Tibial artery (tissue), 4 donors: ENCODE measurements around the gene ZNHIT2.

Experiments used
- DNase-seq, 2 donors: peaks; one replicate each; pipeline ENCODE4 v3.0.0-alpha.2; 2019
- H3K27ac ChIP-seq, 2 donors: fragments of 200-600 bp; sonication (generic) in 1 of 2; 1 replicate in 1 of 2; 2 replicates in 1 of 2; pipeline ENCODE4 v1.5.1; 2018 to 2019; ENCODE audit warnings: mild to moderate bottlenecking in 1 of 2
- H3K27me3 ChIP-seq, 2 donors: fragments of 200-600 bp; sonication (generic) in 1 of 2; one replicate each; pipeline versions ENCODE4 v1.5.1 to v1.6.0; 2016 to 2019
- H3K36me3 ChIP-seq, 3 donors: fragments of 200-600 bp; sonication (generic) in 2 of 3; one replicate each; pipeline ENCODE4 v1.5.1; 2016 to 2019; ENCODE audit warnings: mild to moderate bottlenecking in 2 of 3
- H3K4me1 ChIP-seq, 4 donors: fragments of 200-600 bp; sonication (generic) in 2 of 4; 1 replicate in 3 of 4; 2 replicates in 1 of 4; pipeline ENCODE4 v1.5.1; 2016 to 2019
- H3K4me3 ChIP-seq, 2 donors: fragments of 200-600 bp; sonication (generic) in 1 of 2; 1 replicate in 1 of 2; 2 replicates in 1 of 2; pipeline ENCODE4 v1.5.1; 2018 to 2019; ENCODE audit warnings: mild to moderate bottlenecking in 2 of 2
- H3K9me3 ChIP-seq, 3 donors: fragments of 200-600 bp; sonication (generic) in 1 of 3; one replicate each; pipeline ENCODE4 v1.5.1; 2016 to 2019
- intact Hi-C: fragments of 100-400 bp; cut with DNase I; formaldehyde crosslinking; loops from one replicate; pipeline ENCODE4 v1.15.0; 2023; ENCODE audit warnings: low total_unique reads
- TF ChIP-seq, protein P1 (sequence below), 2 experiments: fragments of 200-600 bp in 1 of 2; fragments of 450-650 bp in 1 of 2; IDR thresholded peaks; one replicate each; pipeline ENCODE4 v1.5.1; 2017 to 2019; ENCODE audit warnings: antibody characterized with exemption in 2 of 2, mild to moderate bottlenecking in 1 of 2, moderate library complexity in 1 of 2

Gene ZNHIT2

DNA sequence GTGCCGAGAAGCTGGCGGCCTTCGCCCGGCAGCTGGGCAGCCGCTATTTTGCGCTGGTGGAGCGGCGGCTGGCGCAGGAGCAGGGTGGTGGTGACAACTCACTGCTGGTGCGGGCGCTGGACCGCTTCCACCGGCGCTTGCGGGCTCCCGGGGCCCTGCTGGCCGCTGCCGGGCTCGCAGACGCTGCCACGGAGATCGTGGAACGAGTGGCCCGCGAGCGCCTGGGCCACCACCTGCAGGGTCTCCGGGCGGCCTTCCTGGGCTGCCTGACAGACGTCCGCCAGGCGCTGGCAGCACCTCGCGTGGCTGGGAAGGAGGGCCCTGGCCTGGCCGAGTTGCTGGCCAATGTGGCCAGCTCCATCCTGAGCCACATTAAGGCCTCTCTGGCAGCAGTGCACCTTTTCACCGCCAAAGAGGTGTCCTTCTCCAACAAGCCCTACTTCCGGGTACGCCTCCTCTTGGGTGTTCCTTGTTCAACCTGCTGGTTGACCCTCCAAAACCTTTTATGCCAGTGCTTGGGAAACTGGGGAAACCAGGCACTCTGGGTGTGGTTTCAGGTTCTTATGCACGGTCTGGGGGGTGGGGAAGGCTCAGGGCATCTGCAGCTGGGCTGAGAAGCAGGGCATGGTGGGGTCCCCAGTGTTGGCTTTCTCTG, 8.9 kb downstream of the ZNHIT2 start:
- no peaks in the 10 kb centered on the region for H3K9me3 ChIP-seq
- DNase-seq = no peak
- peaks cover 10 to 39% (median 32%) of the 10 kb centered on the region in 4 donors for H3K4me1 ChIP-seq
- TF ChIP-seq, protein P1, sequence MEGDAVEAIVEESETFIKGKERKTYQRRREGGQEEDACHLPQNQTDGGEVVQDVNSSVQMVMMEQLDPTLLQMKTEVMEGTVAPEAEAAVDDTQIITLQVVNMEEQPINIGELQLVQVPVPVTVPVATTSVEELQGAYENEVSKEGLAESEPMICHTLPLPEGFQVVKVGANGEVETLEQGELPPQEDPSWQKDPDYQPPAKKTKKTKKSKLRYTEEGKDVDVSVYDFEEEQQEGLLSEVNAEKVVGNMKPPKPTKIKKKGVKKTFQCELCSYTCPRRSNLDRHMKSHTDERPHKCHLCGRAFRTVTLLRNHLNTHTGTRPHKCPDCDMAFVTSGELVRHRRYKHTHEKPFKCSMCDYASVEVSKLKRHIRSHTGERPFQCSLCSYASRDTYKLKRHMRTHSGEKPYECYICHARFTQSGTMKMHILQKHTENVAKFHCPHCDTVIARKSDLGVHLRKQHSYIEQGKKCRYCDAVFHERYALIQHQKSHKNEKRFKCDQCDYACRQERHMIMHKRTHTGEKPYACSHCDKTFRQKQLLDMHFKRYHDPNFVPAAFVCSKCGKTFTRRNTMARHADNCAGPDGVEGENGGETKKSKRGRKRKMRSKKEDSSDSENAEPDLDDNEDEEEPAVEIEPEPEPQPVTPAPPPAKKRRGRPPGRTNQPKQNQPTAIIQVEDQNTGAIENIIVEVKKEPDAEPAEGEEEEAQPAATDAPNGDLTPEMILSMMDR (IDR thresholded peaks at IDR 0.05) = no peak
- no peak overlapping the region for H3K4me3 ChIP-seq
- no peak overlapping the region for H3K27ac ChIP-seq
- peaks cover 18 to 40% (median 31%) of the 10 kb centered on the region in 3 donors for H3K36me3 ChIP-seq
- H3K27me3 ChIP-seq = no peaks in the 10 kb centered on the region
- intact Hi-C loops = no loop called here

DNA sequence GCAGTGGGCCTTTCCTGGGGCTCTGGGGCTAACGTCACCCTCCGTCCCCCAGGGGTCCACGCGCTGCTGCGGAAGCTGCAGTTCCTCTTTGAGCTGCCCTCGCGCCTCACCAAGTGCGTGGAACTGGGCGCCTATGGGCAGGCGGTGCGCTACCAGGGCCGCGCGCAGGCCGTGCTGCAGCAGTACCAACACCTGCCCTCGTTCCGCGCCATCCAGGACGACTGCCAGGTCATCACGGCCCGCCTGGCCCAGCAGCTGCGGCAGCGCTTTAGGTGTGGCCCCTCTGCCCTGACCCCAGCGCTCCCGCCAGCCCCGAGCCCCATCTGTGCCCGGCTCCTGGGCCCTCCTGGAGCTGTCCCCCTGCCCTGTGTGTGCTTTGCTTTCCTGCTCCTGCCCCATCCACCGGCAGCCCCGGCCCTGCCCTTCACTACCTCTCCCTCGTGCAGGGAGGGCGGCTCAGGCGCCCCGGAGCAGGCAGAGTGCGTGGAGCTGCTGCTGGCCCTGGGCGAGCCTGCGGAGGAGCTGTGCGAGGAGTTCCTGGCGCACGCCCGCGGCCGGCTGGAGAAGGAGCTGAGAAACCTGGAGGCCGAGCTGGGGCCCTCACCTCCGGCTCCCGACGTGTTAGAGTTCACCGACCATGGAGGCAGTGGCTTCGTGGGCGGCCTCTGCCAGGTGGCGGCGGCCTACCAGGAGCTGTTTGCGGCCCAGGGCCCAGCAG, 9.6 kb downstream of the ZNHIT2 start:
- Histone ChIP-seq H3K27ac (no peak overlapping the region), H3K4me3 (no peak overlapping the region), H3K4me1 (peaks cover 10 to 36% (median 27%) of the 10 kb centered on the region in 4 donors), H3K27me3 (no peaks in the 10 kb centered on the region), H3K9me3 (no peaks in the 10 kb centered on the region), H3K36me3 (peaks cover 18 to 40% (median 31%) of the 10 kb centered on the region in 3 donors)
- TF ChIP-seq, protein P1 (IDR thresholded peaks at IDR 0.05) = no peak
- DNase-seq = no peak
- intact Hi-C loops = no loop called here

DNA sequence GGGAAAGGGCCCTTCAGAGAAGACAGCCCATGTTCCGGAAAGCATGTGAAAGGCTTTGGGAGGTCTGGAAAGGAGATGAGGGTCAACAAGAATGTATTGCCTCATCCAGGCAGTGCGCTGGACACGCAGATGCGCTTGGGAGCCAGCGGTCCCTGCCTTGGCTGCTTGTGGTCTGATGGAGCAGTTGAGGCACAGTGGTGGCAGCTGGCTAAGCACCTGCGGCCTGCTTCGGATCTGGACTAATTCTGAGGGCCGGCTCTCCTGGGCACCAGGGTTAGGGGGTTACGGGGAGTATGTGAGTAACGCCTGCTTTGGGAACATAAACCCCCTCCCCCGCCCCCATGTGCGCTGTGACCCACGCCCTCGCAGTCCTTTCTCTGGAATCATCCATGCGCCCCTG, 10.4 kb downstream of the ZNHIT2 start:
- no peak overlapping the region for H3K4me3 ChIP-seq
- H3K27ac ChIP-seq = no peak overlapping the region
- TF ChIP-seq, protein P1 (IDR thresholded peaks at IDR 0.05) = no peak
- no peaks in the 10 kb centered on the region for H3K9me3 ChIP-seq
- H3K27me3 ChIP-seq = no peaks in the 10 kb centered on the region
- DNase-seq = no peak
- intact Hi-C loops = no loop called here
- peaks cover 10 to 36% (median 27%) of the 10 kb centered on the region in 4 donors for H3K4me1 ChIP-seq
- peaks cover 18 to 40% (median 31%) of the 10 kb centered on the region in 3 donors for H3K36me3 ChIP-seq

- DNase-seq = no peak
- Histone ChIP-seq H3K27ac (no peak overlapping the region), H3K4me1 (peaks cover 0 to 26% (median 16%) of the 10 kb centered on the region in 4 donors), H3K27me3 (no peaks in the 10 kb centered on the region), H3K36me3 (peaks cover 16 to 38% (median 28%) of the 10 kb centered on the region in 3 donors), H3K4me3 (no peak overlapping the region), H3K9me3 (no peaks in the 10 kb centered on the region)
- intact Hi-C loops = no loop called here
- TF ChIP-seq, protein P1 (IDR thresholded peaks at IDR 0.05) = no peak
Measured at GRCh38 chr11:65104628-65105027, 12.9 kb downstream of the ZNHIT2 start.

DNA sequence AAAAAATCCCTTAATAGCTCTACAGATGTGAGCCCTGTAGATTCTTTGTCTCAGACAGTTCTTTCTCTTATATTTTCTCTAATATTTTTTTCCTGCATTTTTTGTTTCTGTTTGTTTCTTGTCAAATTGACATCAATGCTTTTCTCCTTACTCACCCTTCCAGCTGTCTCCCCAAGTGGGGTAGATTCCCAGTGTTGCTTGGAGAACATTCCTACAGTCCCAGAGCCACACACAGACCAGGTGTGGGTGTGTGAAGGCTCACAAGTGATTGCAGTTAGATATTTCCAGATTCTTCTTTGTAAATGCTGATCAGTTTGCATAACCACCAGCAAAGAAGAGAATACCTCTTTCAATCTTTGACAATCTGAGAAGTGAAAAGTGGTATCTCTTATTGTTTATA, 14.0 kb downstream of the ZNHIT2 start:
- peaks cover 0 to 26% (median 16%) of the 10 kb centered on the region in 4 donors for H3K4me1 ChIP-seq
- TF ChIP-seq, protein P1 (IDR thresholded peaks at IDR 0.05) = no peak
- no peak overlapping the region for H3K4me3 ChIP-seq
- no peaks in the 10 kb centered on the region for H3K9me3 ChIP-seq
- DNase-seq = no peak
- H3K27ac ChIP-seq = no peak overlapping the region
- intact Hi-C loops = no loop called here
- H3K36me3 ChIP-seq = peaks cover 13 to 26% (median 25%) of the 10 kb centered on the region in 3 donors
- H3K27me3 ChIP-seq = no peaks in the 10 kb centered on the region
